H7 (cell line): ENCODE results near the gene ATP8B3. TPM values are rescaled to one million over a fixed set of nuclear protein-coding genes. Genes with fewer than 3 reads are reported as not detected.
A peak's percentile ranks its signal among the peaks of the same experiment; 100 is the strongest.

Experiments used
- DNase-seq: peaks from one replicate; pipeline ENCODE4 v3.0.0; 2012
- H3K27me3 ChIP-seq: 2 replicates; pipeline ENCODE4 v1.6.0; 2011; ENCODE audit warnings: mild to moderate bottlenecking, low read length; ENCODE audit not compliant: control insufficient read depth, insufficient read depth
- H3K36me3 ChIP-seq: replicated peaks from 2 replicates; pipeline ENCODE4 v1.5.1; 2011; ENCODE audit warnings: low read length; ENCODE audit not compliant: control insufficient read depth, insufficient read depth
- H3K4me3 ChIP-seq: 2 replicates; pipeline ENCODE4 v1.5.1; 2011; ENCODE audit warnings: low read depth, mild to moderate bottlenecking, control low read depth, low read length, moderate library complexity; ENCODE audit not compliant: insufficient read depth
- total RNA-seq: library from RNA; depleted of rRNA; stranded (reverse); fragments of >200 nt; shearing (Covaris generic); gene quantifications from 2 replicates; pipeline ENCODE4 v1.2.3, GENCODE V29; 2014

The ATP8B3 gene
- total RNA-seq, 1 experiment from 2014 or later: 7.4 TPM

GRCh38 chr19:1854039-1854541 is 42.0 kb upstream of the ATP8B3 start:
- no peak for DNase-seq
- Histone ChIP-seq H3K27me3 (no peaks in the 10 kb centered on the region), H3K36me3 (no peaks in the 10 kb centered on the region; the same call in 1 of the 2 replicates), H3K4me3 (no peak overlapping the region)

DNA sequence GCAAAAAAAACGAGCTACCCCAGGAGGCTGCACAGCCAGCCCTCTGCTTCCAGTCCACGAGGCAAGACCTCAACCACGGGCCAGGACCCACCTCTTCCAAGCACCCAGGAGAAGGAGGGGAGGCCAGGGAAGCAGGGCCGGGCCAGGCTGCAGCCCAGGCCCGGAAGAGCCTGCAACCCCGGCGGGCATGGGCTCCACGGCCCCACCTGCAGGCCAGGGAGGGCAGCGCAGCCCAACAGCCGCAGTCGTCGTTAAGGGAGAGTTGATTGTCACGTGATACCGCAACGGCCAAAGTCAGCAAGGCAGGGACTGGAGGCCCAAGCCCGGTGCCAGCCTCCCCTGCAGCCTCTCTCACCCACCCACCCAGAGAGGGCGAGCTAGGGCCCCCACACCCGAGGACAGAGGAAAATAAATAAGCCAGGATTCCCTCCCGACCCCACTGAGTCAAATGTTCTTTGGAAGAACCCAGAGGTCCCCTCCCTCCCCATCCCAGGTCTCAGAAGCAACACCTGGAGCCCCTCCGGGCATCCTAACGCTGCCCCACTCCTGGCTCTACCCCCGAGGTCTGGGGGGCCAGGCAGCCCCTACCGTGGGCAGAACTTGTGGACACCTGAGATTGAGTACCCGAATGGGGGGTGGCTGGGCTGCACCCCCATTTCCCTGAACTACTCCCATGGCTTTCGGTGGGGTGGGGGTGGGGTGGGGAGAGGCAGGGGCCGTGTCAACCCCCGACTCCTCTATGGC is 41.4 kb upstream of the ATP8B3 start:
- H3K4me3 ChIP-seq: no peak overlapping the region
- peak; percentile 96 for DNase-seq
- H3K27me3 ChIP-seq: no peaks in the 10 kb centered on the region
- no peaks in the 10 kb centered on the region; the same call in 1 of the 2 replicates for H3K36me3 ChIP-seq

- no peaks in the 10 kb centered on the region; the same call in 1 of the 2 replicates for H3K36me3 ChIP-seq
- no peak overlapping the region for H3K4me3 ChIP-seq
- no peaks in the 10 kb centered on the region for H3K27me3 ChIP-seq
- no peak for DNase-seq
Observed at GRCh38 chr19:1852581-1853128, 40.6 kb upstream of the ATP8B3 start.

DNA sequence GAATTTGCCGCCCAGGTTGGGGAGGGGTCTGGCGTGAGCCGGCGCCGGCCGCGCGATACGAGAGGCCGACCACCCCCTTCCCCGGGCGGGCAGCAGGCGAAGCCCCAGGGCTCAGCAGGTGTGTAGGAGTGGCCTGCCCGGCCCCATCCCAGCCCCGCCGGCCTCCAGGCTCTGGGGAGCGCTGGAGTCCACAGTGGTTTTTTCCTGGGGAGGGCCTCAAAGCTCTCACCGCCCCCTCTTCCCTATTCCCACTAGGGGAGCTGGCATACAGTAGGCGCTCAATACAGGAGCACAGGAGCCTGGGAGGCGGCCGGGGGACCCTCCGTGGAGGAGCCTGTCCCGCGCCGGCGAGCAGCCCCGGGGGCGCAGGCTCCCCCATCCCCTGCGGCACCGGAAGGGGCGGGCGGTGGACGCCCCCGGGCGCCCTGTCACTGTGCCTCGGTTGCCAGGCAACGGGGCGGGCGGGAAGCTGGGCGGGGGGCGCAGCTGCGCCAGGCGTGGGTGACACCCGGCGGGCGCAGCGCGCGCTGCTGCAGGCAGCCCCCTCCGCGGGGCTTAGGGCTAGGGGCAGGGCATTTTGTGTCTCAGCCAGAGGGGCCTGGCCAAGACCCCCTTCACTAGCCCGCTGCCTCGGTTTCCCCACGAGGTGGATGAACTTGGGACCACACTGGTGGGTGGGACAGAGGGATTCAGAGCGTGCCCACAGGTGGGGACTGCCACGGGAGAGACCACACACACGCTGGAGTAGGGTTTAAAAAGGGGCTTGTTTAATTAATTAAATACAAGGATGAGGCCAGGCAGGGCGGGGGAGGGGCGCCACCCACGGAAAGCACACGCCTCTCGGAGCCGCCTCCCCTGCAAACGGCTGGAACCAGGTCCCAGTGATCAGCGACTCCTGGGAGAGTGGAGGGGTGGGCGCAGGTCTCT is 39.8 kb upstream of the ATP8B3 start:
- peak overlapping the region; percentile 25; the same call in 1 of the 2 replicates for H3K4me3 ChIP-seq
- H3K27me3 ChIP-seq: no peaks in the 10 kb centered on the region
- no peaks in the 10 kb centered on the region; the same call in 1 of the 2 replicates for H3K36me3 ChIP-seq
- DNase-seq: peak; percentile 72

DNA sequence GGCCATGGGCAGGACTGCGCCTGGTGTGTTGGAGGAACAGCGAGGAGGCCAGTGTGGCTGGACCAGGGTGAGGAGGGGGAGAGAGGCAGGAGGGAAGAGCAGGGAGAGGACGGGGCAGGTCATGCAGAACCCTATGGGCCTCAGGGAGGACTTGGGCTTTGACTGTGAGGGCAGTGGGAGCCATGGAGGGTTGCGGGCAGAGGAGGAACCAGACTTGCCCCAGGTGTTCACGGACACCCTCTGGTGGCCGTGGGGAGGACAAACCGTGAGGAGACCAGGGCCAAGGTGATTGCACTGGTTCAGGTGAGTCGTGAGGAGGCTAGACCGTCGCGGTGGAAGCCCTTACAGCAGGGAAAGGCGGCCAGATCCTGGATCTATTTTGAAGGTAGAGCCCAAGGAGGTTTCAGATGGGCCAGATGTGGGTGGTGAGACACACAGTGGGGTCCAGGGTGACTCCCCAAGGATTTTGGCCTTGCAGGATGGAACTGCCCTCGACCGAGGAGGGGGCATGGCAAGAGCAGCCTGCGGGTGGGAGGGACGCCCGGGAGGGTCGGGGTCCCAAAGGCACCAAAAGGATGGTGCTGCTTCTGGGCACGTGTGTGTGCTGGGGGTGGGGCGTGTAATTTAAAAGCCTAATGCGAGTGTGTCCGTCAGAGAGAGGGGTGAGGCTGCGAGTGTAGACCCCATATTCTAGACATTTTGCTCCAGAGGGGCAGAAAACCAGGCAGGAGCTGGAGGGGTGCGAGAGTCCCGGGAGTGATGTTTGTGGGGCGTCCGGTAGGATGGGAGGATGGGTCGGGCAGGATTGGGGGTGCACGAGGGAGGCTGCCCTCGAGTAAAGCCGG is 39.0 kb upstream of the ATP8B3 start:
- no peaks in the 10 kb centered on the region; the same call in 1 of the 2 replicates for H3K36me3 ChIP-seq
- H3K27me3 ChIP-seq: no peaks in the 10 kb centered on the region
- peak; percentile 68 for DNase-seq
- peak overlapping the region; percentile 25; the same call in 1 of the 2 replicates for H3K4me3 ChIP-seq

GRCh38 chr19:1849886-1850398 is 37.9 kb upstream of the ATP8B3 start:
- Histone ChIP-seq H3K4me3 (no peak overlapping the region), H3K27me3 (no peaks in the 10 kb centered on the region), H3K36me3 (no peaks in the 10 kb centered on the region; the same call in 1 of the 2 replicates)
- DNase-seq: no peak

DNA sequence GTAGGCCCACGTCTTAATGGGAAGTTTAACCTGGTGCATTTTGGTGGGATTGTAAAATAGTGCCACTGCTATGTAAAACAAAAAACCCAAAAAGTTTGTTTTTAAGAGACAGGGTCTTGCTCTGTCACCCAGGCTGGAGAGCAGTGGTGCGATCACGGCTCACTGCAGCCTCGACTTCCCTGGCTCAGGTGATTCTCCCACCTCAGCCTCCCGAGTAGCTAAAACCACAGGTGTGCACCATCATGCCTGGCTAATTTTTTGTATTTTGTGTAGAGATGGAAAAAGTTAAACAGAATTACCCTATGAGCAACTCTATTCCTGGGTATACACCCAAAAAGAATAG is 37.0 kb upstream of the ATP8B3 start:
- Histone ChIP-seq H3K27me3 (no peaks in the 10 kb centered on the region), H3K4me3 (no peak overlapping the region), H3K36me3 (no peaks in the 10 kb centered on the region)
- no peak for DNase-seq

DNA sequence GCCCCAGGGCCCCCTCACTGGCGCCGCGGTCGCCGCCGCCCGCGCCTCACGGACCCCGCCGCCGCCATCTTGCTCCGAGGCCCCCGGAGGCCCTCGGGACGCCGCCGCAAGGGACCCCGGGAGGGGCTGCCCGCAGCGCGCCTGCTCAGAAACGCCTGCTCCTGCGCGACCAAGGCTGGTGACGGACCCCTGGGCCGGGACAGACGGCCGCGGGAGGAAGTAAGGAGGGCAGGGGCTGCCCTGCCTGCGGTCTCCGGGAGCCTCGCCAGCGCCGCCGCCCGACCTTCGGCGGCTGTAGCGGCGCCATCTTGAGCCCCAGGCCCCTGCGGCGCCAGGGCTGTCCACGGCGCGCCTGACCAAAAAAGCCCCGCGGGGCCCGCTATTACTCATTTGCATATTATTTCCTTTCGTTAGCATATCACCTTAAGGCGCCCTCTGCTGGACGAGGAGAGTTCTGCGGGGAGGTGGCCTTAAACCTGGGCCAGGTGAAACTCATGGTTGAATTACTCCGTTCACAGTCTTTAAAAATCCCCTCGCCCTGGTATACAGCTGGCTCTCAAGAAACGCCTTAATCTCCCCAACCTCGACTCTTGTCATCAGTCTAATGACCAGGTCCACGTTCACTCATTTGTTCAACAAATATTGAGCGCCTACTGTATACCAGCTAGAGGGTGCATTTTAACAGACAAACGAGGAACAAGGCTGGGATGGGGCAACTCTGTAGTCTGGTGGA is 36.5 kb upstream of the ATP8B3 start, which contains the start of gene REXO1:
Gene REXO1, minus strand, starts transcription at position 85 of the 733 bp plus-strand sequence. CDS start 125 bp downstream, outside the sequence.
- Histone ChIP-seq H3K27me3 (no peaks in the 10 kb centered on the region), H3K4me3 (peak within 1 kb of the TSS; percentile 86), H3K36me3 (no peaks in the 10 kb centered on the region)
- DNase-seq: peak; percentile 98

GRCh38 chr19:1847684-1848398 is 35.8 kb upstream of the ATP8B3 start:
- H3K36me3 ChIP-seq: no peaks in the 10 kb centered on the region
- no peaks in the 10 kb centered on the region for H3K27me3 ChIP-seq
- DNase-seq: peak; percentile 88
- peak overlapping the region; percentile 86 for H3K4me3 ChIP-seq

DNA sequence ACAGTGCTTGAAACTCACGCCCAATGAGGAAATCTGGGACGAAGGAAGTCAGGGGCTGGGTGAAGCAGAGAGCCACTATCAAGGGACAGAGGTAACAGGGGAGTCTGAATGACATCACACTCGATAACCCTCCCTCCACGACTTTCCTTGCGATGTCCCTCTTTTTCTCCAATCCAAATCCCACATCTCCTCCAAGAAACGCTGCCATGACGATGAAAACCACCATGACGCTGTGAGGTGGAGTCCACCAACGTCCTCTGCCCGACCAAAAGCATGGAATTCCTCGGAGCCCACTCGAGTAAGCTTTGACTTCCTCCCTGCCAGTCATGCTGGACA is 35.2 kb upstream of the ATP8B3 start:
- H3K27me3 ChIP-seq: no peaks in the 10 kb centered on the region
- peak overlapping the region; percentile 86 for H3K4me3 ChIP-seq
- DNase-seq: no peak
- H3K36me3 ChIP-seq: no peaks in the 10 kb centered on the region

GRCh38 chr19:1846517-1847204 is 34.6 kb upstream of the ATP8B3 start:
- DNase-seq: no peak
- Histone ChIP-seq H3K27me3 (no peaks in the 10 kb centered on the region), H3K36me3 (no peaks in the 10 kb centered on the region), H3K4me3 (no peak overlapping the region)

DNA sequence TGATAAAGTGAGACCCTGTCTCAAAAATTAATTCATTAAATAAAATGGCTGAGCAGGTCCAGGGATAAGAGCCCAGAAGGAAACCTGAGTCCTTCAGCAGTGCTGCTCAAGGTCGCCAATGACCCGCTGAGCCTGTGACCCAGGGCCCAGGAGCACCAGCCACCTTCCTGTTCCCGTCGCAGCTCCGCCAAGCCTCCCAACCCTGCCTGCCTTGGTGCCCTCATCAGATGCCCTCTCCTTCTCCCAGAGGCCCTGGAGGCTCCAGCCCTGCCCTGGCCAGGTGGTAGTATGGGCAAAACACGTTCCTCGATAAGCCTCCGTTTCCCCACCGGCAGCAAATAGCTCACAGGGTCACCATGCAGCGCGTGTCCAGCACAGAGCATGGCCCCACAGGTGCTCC is 33.6 kb upstream of the ATP8B3 start:
- Histone ChIP-seq H3K36me3 (no peaks in the 10 kb centered on the region), H3K4me3 (no peak overlapping the region), H3K27me3 (no peaks in the 10 kb centered on the region)
- no peak for DNase-seq
